ENCODE measurements around the gene KLRC3. TPM values are rescaled to one million over a fixed set of nuclear protein-coding genes. Genes with fewer than 3 reads are reported as not detected.

The KLRC3 gene
- total and polyA plus RNA-seq, 4 donors, result 0.08 to 0.50 (median 0.14) TPM; not detected in 1

GRCh38 chr12:10405294-10405693, 15.1 kb downstream of the KLRC3 start:
- no peak overlapping the region for H3K4me3 ChIP-seq (ENCODE audit: low read depth in 1 of 3, low read length in 3 of 3)
- peaks cover 0 to 2% (median 0%) of the 10 kb centered on the region in 4 donors for H3K9me3 ChIP-seq (ENCODE audit: control insufficient read depth in 4 of 4, low read length in 3 of 4)
- 94% methylated on average over 5 of the region's 5 CpGs for WGBS
- no peak for TF ChIP-seq ZBTB33 (IDR thresholded peaks at IDR 0.05)
- peaks cover 0 to 2% (median 0%) of the 10 kb centered on the region in 4 donors for H3K27me3 ChIP-seq (ENCODE audit: control insufficient read depth in 4 of 4, insufficient read depth in 4 of 4, low read length in 3 of 4)
- no peak for DNase-seq (ENCODE audit: low spot score)
- no peak overlapping the region for H3K9ac ChIP-seq (ENCODE audit: low read depth in 1 of 2, low read length in 2 of 2)
- no peaks in the 10 kb centered on the region for H3K36me3 ChIP-seq (ENCODE audit: control insufficient read depth in 4 of 4, insufficient read depth in 3 of 4, low read depth in 1 of 4, low read length in 3 of 4)
- no peaks in the 10 kb centered on the region for H3K4me1 ChIP-seq (ENCODE audit: control insufficient read depth in 4 of 4, insufficient read depth in 4 of 4, low read length in 3 of 4)
- H3K27ac ChIP-seq (ENCODE audit: low read depth in 1 of 2, low read length in 2 of 2), result no peak overlapping the region

GRCh38 chr12:10404798-10405197, 15.6 kb downstream of the KLRC3 start:
- no peak for TF ChIP-seq YY1 (IDR thresholded peaks at IDR 0.05)
- no peak for TF ChIP-seq MAX (IDR thresholded peaks at IDR 0.05)
- no peak for TF ChIP-seq GABPA (IDR thresholded peaks at IDR 0.05 in 1 of 2, conservative IDR thresholded peaks at IDR 0.05 in 1 of 2)
- TF ChIP-seq FOXA1 (IDR thresholded peaks at IDR 0.05), result no peak
- no peak for TF ChIP-seq RAD21 (IDR thresholded peaks at IDR 0.05)
- no peak for TF ChIP-seq NR2F2 (IDR thresholded peaks at IDR 0.05)
- TF ChIP-seq ATF3 (IDR thresholded peaks at IDR 0.05), result no peak
- TF ChIP-seq RXRA (IDR thresholded peaks at IDR 0.05), result no peak
- TF ChIP-seq SP1 (IDR thresholded peaks at IDR 0.05), result no peak
- no peak for TF ChIP-seq HNF4G (IDR thresholded peaks at IDR 0.05)
- TF ChIP-seq FOXA2 (IDR thresholded peaks at IDR 0.05), result no peak
- no peak for TF ChIP-seq REST (IDR thresholded peaks at IDR 0.05)
- TF ChIP-seq ZBTB33 (IDR thresholded peaks at IDR 0.05), result no peak
- Histone ChIP-seq H3K27ac (ENCODE audit: low read depth in 1 of 2, low read length in 2 of 2) (no peak overlapping the region), H3K36me3 (ENCODE audit: control insufficient read depth in 4 of 4, insufficient read depth in 3 of 4, low read depth in 1 of 4, low read length in 3 of 4) (no peaks in the 10 kb centered on the region), H3K9me3 (ENCODE audit: control insufficient read depth in 4 of 4, low read length in 3 of 4) (peaks cover 0 to 2% (median 0%) of the 10 kb centered on the region in 4 donors), H3K9ac (ENCODE audit: low read depth in 1 of 2, low read length in 2 of 2) (no peak overlapping the region), H3K4me3 (ENCODE audit: low read depth in 1 of 3, low read length in 3 of 3) (no peak overlapping the region), H3K27me3 (ENCODE audit: control insufficient read depth in 4 of 4, insufficient read depth in 4 of 4, low read length in 3 of 4) (peaks cover 0 to 2% (median 0%) of the 10 kb centered on the region in 4 donors), H3K4me1 (ENCODE audit: control insufficient read depth in 4 of 4, insufficient read depth in 4 of 4, low read length in 3 of 4) (no peaks in the 10 kb centered on the region)
- DNase-seq (ENCODE audit: low spot score), result no peak
